DND-41 (cell line): ENCODE measurements around the gene INTS12.

Source experiments
- EZH2 ChIP-seq: IDR thresholded peaks from 3 replicates; pipeline ENCODE4 v1.6.1; 2012; ENCODE audit warnings: borderline replicate concordance, low read depth, mild to moderate bottlenecking, moderate library complexity, low read length, inconsistent platforms; ENCODE audit not compliant: severe bottlenecking
- TF ChIP-seq, protein P1 (sequence below): IDR thresholded peaks from 2 replicates; pipeline ENCODE4 v1.5.1; 2012; ENCODE audit warnings: borderline replicate concordance, low read length, moderate library complexity, mild to moderate bottlenecking; ENCODE audit not compliant: poor library complexity, severe bottlenecking; ENCODE audit errors: extremely low read depth

DNA sequence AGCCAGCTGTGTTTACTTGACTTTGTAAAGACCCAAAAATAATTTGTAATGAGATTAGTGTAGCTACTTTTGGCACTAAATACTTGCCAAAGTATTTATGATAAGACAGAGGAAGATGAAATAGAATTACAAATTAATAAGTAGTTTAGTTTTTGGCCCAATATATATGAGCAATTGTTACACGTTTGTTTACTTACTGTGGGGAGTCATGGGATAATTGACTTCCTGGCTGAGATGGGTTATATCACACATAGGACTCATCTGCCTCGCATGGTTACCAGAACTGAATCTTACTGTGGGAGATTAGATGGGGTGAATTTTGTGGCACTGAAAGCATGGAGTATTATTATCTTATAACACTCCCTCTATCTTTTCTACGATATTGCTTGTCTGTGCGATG, 66.6 kb downstream of the INTS12 start:
- TF ChIP-seq, protein P1, sequence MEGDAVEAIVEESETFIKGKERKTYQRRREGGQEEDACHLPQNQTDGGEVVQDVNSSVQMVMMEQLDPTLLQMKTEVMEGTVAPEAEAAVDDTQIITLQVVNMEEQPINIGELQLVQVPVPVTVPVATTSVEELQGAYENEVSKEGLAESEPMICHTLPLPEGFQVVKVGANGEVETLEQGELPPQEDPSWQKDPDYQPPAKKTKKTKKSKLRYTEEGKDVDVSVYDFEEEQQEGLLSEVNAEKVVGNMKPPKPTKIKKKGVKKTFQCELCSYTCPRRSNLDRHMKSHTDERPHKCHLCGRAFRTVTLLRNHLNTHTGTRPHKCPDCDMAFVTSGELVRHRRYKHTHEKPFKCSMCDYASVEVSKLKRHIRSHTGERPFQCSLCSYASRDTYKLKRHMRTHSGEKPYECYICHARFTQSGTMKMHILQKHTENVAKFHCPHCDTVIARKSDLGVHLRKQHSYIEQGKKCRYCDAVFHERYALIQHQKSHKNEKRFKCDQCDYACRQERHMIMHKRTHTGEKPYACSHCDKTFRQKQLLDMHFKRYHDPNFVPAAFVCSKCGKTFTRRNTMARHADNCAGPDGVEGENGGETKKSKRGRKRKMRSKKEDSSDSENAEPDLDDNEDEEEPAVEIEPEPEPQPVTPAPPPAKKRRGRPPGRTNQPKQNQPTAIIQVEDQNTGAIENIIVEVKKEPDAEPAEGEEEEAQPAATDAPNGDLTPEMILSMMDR: no peak
- no peak for TF ChIP-seq EZH2
